ENCODE measurements around the gene GART.

The GART gene

GRCh38 chr21:33458861-33459260, 83.1 kb downstream of the GART start:
- DNase-seq, result no peak

GRCh38 chr21:33455686-33456446, 86.1 kb downstream of the GART start:
- no peak for DNase-seq

Measured in CD4-positive, alpha-beta T cell treated with Interleukin-15 for 1 hour (primary cell).